Measurements from ENCODE around the gene SASH3.
A peak's percentile ranks its signal among the peaks of the same experiment; 100 is the strongest.

SASH3 gene

DNA sequence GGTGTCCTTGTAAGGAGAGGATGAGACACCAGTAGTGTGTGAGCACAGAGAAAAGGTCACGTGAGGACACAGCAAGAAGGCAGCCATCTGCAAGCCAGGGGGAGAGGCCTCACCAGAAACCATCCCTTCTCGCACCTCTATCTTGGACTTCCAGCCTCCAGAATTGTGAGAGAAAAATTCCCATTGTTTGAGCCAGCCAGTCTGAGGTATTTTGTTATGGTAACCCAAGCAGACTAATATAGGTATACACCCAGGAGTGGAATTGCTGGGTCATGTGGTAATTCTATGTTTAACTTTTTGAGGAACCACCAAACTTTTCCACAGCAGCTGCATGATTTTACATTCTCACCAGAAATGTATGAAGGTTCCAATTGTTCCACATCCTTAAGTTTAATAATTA, 38.4 kb downstream of the SASH3 start:
- no peak overlapping the region for H3K4me3 ChIP-seq (ENCODE audit: low read depth, low read length)

DNA sequence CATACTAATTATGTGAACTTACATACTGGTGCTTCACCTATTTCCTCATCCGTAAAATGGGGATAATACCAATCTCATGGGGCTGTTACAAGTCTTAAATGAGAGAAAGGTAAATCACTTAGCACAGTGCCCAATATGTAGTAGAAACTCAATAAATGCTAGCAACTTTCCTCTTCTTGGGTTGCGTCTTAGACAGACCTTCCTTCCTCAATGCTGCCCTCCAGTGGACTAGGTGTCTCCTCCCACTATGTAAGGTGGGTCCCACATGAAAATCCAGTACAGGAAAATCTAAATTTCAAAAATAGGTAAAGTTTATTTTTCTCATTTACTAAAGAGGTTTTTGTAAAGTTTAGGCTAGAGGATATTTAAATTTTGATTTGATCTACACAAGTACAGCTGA, 43.4 kb downstream of the SASH3 start:
- TF ChIP-seq, protein P1, sequence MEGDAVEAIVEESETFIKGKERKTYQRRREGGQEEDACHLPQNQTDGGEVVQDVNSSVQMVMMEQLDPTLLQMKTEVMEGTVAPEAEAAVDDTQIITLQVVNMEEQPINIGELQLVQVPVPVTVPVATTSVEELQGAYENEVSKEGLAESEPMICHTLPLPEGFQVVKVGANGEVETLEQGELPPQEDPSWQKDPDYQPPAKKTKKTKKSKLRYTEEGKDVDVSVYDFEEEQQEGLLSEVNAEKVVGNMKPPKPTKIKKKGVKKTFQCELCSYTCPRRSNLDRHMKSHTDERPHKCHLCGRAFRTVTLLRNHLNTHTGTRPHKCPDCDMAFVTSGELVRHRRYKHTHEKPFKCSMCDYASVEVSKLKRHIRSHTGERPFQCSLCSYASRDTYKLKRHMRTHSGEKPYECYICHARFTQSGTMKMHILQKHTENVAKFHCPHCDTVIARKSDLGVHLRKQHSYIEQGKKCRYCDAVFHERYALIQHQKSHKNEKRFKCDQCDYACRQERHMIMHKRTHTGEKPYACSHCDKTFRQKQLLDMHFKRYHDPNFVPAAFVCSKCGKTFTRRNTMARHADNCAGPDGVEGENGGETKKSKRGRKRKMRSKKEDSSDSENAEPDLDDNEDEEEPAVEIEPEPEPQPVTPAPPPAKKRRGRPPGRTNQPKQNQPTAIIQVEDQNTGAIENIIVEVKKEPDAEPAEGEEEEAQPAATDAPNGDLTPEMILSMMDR (IDR thresholded peaks at IDR 0.05; ENCODE audit: low read depth, low read length): peak; percentile 48
- H3K4me3 ChIP-seq (ENCODE audit: low read depth, low read length): no peak overlapping the region

More for the DNA sequence above, 38.4 kb downstream of the SASH3 start:
- TF ChIP-seq, protein P1 (IDR thresholded peaks at IDR 0.05; ENCODE audit: low read depth, low read length): no peak

DNA sequence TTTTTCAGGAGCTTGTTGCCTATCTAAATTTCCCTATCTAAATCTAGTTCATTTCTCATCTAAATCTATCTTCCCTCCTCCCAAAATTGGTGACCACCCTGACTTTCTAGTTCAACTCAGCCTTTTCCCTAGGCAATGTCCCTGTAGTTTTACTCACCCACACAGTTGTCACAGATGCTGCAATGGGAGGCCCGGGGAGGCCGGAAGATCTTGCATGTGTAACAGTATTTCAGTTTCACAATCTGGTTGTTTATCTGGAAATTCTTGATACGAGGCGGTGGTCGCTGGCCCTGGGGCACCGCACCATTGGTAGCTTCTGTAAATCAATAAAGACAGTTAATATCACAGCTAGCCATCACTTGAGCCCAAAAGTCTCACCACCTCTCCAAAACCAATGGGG, 43.8 kb downstream of the SASH3 start:
- TF ChIP-seq, protein P1 (IDR thresholded peaks at IDR 0.05; ENCODE audit: low read depth, low read length): no peak
- H3K4me3 ChIP-seq (ENCODE audit: low read depth, low read length): no peak overlapping the region

DNA sequence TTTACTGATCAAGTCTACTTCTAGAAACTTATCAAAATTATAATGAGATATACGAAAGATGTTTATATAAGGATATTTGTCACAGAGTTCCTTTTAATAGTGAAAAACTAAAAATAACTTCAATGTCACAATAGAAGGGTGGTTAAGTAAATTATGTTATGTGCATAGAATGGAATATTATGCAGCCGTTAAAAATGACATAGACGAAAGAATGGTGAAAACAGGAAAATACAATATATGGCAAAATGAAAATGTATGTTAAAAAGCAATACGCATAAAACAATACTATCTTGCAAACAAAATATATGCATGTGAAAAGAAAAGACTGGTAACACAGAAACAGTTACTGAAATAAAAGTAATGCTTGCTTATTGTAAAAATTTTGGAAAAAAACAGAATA, 44.9 kb downstream of the SASH3 start:
- TF ChIP-seq, protein P1 (IDR thresholded peaks at IDR 0.05; ENCODE audit: low read depth, low read length): no peak

DNA sequence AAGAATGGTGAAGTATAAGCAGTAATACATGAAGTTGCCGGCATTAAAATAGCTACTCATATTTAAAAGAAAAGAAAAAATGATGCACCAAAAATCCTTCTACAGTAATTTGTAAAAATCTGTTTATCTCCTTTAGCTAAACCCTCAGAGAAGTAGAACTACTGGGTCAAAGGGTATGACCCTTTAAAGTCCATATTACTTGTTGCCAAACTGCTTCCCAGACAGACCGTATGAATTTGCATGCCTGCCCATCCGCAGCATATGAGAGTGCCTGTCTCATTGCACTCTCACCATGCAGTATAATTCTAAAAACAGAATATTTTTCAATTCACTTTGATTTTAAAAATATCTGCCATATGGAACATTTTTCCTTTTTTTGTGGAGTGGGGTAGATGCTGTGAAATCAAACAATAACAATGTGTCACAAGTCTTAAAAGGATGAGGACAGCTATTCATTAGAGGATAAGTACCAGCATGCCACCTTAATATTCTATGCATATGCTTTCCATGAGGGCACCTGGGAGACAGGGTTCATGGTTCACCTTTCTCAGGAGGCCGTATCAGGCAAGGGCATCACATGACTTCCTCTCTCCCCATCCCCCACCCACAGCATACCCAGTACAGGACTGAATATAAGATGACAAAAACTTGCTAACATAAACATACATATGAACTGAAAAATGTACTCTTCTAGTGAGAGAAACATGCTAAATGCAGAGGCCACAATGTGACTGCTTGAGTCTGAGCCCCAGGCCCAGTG, 46.2 kb downstream of the SASH3 start:
- TF ChIP-seq, protein P1 (IDR thresholded peaks at IDR 0.05; ENCODE audit: low read depth, low read length): no peak
- H3K4me3 ChIP-seq (ENCODE audit: low read depth, low read length): no peak overlapping the region

More for the DNA sequence above, 44.9 kb downstream of the SASH3 start:
- H3K4me3 ChIP-seq (ENCODE audit: low read depth, low read length): no peak overlapping the region

DNA sequence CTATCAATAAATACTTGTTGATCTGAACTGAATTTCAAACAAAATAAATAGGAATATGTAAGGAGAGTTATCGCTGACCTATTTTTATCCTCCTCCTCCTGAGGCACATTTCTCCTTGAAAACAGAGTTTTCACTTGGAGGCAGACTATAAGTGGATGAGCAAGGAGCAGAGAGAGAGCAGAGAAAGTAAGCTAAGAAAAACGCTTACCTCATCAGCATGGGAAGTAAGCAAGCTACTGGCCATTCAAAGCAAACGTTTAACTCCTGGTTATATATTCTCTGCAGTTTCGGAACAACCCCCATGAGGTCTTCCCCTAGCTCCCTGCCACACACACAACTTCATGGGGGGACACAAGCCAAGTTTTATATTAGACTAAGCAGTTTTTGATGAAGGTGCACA, 50.7 kb downstream of the SASH3 start:
- no peak overlapping the region for H3K4me3 ChIP-seq (ENCODE audit: low read depth, low read length)
- TF ChIP-seq, protein P1 (IDR thresholded peaks at IDR 0.05; ENCODE audit: low read depth, low read length): no peak

DNA sequence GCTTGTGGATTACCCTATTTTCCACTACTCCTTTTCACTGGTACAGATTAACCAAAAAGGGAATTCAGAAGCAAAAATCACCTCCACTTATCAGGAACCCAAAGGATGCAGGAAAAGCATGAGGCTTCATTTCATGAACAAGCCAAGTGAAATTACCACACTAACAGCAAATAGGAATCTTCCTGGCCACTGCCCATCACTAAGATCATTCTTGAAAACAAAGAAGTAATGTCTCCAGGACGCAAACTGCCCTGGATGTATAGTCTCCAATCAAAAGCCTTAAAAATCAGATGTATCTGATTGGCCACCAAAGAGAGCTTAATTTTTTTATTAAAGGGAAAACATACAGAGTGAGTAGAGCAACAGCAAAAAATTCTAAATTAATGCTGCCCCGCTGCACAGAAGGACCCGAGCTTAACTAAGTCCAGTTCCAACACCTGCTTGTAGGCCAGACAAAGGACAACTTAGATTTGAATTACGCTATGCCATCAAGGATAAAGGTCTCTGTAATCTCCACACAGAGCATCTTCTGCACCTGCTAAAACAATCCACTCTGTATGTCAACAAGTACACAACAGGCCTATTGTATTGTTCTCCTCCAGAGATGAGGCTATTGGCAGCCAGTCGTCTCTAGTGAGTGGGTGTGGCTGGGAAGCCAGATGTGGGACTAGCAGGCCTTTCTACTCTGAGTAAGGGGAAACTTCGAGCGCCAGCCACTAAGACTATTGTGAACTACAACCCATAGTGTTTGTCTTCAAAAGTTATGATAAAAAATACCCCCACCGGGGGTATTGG, 51.5 kb downstream of the SASH3 start:
- no peak overlapping the region for H3K4me3 ChIP-seq (ENCODE audit: low read depth, low read length)
- TF ChIP-seq, protein P1 (IDR thresholded peaks at IDR 0.05; ENCODE audit: low read depth, low read length): no peak
